Inflammatory macrophage (primary cell): ENCODE measurements around the gene YPEL5.

ENCODE experiments used
- DNase-seq, 2 donors: peaks; one replicate each; pipeline ENCODE4 v3.0.0-alpha.2; 2020 to 2022

Gene YPEL5

DNA sequence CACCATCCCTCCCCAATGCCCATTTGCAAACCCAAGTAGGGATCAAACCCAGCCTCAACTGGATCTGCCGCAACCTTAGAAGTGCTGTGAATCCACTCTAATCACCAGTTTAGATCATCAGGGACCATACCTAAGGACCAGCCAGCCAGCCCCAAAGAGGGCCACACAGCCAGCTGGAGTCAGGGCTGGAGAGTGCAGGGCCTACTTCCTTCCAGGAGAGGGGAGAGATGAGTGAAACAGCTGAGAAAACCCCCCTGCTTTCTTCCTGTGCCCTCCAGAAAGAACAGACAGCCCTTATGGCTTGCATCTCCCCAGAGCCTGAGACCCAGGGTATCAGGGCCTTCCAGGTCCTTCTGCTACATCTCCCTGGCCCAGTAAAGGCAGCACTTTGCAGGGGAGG, 25.8 kb downstream of the YPEL5 start:
- DNase-seq = no peak

GRCh38 chr2:30177440-30177839, 30.6 kb downstream of the YPEL5 start:
- DNase-seq = no peak

GRCh38 chr2:30177956-30178355, 31.1 kb downstream of the YPEL5 start:
- DNase-seq = no peak

GRCh38 chr2:30178618-30179434, 32.0 kb downstream of the YPEL5 start:
- DNase-seq = no peak

DNA sequence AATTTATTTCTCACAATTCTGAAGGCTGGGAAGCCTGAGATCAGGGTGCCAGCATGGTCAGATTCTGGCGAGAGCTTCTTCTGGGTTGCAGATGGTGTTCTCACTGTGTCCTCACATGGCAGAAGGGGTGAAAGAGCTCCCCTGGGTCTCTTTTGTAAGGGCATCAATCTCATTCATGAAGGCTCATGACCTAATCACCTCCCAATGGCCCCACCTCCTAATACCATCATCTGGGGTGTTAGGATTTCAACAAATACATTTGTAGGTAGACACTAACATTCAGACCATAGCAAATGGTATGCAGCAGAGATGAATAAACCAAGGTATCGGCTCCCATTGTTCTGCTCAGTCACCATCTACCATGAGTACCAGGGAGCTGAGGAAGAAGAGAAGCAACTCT, 32.7 kb downstream of the YPEL5 start:
- DNase-seq = no peak

DNA sequence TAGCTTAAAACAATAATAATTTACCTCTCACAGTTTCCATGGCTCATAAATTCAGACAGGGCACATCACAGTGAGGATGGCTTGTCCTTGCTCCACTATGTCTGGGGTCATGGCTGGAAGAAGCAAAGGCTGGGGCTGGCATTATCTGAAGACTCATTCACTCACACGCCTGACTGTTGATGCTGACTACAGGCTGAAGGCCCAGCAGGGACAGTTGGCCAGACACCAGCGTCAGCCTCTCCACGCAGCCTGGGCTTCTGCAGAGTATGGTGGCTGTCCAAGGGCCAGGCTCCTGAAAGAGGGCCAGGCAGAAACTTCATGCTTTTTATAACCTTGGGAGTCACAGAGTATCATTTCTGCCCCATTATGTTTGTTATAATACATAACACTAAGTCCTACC, 33.4 kb downstream of the YPEL5 start:
- DNase-seq = no peak

- no peak for DNase-seq
These were observed 34.4 kb downstream of the YPEL5 start for GRCh38 chr2:30181176-30181575.

DNA sequence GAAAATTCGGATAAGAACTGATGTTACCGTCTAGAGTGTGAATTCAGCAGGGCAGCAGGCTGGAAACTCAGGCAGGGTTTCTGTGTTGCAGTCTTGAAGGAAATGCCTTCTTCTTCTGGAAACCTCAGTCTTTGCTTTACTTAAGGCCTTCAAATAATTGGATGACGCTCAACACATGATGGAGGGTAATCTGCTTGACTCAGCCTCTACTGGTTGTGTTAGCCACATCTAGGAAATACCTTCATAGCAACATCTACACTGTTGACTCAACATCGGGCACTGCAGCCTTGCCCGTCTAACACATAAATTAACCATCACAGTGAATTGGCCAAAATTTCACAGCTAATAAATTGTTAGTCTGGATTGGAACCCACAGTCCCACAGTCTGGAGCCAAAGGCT, 37.2 kb downstream of the YPEL5 start:
- no peak for DNase-seq

GRCh38 chr2:30185178-30185577, 38.4 kb downstream of the YPEL5 start:
- peak; percentile 82 to 86 for DNase-seq

- DNase-seq = no peak
These were observed 41.5 kb downstream of the YPEL5 start for GRCh38 chr2:30188292-30188691.

DNA sequence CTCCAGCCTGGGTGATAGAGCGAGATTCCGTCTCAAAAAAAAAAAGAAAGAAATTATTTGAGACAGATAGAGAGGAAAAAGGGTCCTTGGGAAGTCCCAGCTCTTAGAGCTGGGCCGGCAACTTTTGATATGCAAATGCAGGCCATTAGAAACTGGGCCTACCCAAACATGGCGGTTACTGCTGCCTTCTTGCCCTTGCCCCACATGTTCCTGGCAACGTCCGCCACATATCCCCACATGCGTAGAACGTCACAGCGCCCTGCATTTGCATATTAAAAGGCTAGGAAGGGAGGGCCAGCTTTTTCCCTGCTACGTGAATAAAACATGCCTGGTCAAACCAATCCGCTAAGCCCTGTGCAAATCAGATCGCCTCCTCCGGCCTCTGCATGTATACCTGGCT, 43.8 kb downstream of the YPEL5 start:
- no peak for DNase-seq

DNA sequence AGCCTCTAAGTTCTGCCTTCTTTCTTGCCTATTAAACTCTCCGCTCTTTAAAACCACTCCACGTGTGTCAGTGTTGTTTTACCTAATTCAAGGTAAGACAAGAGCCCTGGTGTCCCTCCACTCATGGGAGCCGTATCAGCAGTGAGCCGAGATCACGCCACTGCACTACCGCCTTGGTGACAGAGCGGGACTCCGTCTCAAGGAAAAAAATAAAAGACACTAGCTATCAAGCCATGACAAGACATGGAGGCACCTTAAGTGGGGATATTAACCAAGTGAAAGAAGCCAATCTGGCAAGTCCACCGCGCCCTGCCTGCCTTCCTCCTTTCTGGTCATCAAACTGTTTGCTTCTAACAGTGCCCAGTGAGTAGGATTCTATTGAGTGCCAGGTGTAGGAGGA, 44.3 kb downstream of the YPEL5 start:
- no peak for DNase-seq

- DNase-seq = no peak
These were observed 45.0 kb downstream of the YPEL5 start for GRCh38 chr2:30191819-30192271.

- no peak for DNase-seq
These were observed 45.5 kb downstream of the YPEL5 start for GRCh38 chr2:30192314-30192713.

- no peak for DNase-seq
These were observed 46.4 kb downstream of the YPEL5 start for GRCh38 chr2:30193104-30193681.

DNA sequence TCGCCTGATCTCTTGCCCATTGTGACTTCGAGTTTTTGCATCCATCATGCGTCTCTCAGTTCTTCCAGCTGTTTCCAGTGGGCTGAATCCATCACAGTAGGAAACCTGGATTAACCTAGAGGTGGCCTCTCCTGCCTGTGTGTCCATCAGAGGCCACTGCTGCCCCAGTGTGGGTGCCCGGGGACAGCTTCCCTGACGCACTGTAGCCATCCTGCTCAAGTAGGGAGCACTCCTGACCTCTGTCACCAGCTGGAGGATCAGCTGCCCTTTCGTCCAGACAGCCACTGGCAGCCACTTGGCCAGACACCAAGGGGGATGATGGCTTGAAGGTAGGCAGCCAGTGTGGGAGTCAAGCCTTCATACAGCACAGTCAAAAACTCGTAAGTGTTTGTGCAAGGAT, 47.6 kb downstream of the YPEL5 start:
- DNase-seq = no peak

GRCh38 chr2:30195016-30195415, 48.2 kb downstream of the YPEL5 start:
- DNase-seq = no peak

DNA sequence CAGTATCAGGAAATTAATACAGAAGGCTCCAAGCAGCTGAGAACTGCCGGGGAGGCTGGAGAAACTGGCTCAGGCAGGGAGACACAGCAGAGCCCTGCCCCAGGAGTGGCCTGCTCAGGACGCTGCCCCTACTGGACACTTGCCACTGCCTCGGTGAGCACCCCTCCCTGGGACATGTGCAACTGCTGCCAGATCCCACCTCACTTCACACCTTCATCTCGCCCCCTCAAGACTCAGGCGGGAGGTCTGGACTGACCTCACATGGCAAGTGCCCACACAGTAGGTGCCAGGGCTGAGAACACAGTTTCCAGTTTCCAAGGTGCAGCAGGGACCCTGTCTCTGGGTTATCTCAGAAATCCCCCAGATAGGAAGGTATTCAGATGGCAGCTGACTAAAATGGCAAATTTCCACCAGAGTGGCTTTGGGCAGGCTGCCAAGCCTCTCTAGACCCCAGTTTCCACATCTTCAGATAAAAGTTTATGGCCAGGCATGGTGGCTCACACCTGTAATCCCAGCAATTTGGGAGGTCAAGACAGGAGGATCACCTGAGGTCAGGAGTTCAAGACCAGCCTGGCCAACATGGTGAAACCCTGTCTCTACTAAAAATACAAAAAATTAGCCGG, 50.9 kb downstream of the YPEL5 start:
- no peak for DNase-seq

GRCh38 chr2:30201990-30202389, 55.2 kb downstream of the YPEL5 start:
- peak; percentile 26 to 43 for DNase-seq

DNA sequence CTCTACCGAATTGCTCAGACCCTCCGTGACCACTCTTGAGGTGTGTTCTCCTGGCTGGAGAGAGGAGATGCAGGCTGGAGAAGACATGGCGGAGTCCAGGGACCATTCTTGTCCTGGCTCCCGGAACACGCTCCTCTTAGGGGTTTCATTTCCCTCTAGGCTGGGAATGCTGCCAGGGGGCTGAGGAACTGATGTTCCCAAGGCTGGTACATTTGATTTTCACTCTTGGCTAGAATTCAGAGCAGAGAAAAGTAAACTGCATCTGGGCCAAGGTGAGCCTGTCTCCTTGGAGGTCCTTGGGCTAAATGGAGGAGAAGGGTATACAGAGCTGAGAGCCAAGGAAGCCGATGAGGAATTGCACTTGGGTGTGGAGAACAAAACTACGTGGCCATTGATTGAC, 56.3 kb downstream of the YPEL5 start:
- DNase-seq = no peak

- DNase-seq = no peak
These were observed 57.5 kb downstream of the YPEL5 start for GRCh38 chr2:30204281-30204680.

DNA sequence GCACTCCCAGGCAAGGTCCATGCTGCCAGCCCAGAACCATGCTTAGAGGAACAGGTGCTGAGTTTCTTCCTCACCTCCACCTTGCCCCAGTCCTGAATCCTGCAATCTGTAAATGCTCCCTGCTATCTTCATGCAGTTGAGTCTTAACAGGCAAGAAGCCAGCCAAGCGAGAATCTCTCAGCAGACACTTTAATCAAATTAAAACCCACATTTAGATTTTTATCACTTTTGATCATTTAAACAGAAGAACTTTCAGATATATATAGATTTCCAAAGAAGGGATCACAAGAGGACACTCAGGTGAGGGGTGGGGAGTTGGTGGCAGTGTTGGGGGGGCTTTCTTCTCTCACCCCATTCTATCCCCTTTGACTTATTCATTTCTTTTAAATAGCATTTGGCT, 58.6 kb downstream of the YPEL5 start:
- no peak for DNase-seq

DNA sequence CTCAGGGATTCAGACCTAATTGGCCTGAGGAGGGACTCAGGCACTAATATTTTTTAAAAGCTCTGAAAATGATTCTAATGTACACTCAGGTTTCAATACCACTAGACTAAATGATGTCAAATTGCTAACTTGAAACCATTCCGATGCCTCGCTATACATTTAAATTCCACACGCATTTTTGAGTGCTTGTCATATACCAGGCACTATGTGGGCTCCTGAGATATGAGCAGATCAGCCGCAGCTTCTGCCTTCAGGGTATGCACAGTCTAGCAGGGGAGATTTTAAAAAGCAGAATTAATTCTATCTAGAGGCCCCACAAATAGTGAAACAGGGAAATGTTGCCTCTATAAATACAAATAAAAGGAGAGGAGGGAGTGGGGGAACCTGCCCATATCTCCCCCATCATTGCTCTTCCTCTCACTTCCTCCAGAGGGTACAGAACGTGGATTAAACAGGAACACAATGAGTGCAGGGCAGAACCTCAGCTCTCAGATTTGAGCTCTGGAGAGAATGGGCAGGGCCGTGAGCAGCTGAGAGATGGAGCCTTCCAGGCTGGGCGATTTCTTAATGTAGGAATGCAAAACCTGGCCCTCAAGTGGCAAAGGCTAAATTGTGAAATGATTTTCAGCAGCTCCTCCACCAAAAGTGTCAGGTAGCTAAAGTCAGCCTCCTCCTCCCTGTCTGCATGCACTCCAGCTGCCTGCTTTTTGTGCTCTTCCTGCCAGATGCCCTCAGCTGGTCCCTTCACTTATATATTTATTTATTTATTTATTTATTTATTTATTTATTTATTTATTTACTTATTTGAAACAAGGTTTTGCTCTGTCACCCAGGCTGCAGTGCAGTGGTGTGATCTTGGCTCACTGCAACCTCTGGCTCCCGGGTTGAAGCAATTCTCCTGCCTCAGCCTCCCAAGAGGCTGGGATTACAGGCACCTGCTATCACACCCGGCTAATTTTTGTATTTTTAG, 59.9 kb downstream of the YPEL5 start:
- DNase-seq = no peak
